ENCODE data around the gene CLN6.

DNA sequence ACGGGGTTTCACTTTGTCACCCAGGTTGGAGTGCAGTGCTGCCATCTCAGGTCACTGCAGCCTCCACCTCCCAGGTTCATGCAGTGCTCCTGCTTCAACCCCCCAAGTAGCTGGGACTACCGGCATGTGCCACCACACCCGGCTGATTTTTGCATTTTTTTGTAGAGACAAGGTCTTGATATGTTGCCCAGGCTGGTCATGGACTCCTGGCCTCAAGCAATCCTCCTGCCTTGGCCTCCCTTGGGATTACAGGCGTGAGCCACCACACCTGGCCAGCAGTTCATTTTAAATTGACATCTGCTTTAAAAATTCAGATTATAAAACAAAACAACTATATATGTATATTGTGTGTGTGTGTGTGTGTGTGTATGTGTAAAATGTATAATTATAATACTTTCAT lies 62.7 kb downstream of the CLN6 start:
- TF ChIP-seq, protein P1, sequence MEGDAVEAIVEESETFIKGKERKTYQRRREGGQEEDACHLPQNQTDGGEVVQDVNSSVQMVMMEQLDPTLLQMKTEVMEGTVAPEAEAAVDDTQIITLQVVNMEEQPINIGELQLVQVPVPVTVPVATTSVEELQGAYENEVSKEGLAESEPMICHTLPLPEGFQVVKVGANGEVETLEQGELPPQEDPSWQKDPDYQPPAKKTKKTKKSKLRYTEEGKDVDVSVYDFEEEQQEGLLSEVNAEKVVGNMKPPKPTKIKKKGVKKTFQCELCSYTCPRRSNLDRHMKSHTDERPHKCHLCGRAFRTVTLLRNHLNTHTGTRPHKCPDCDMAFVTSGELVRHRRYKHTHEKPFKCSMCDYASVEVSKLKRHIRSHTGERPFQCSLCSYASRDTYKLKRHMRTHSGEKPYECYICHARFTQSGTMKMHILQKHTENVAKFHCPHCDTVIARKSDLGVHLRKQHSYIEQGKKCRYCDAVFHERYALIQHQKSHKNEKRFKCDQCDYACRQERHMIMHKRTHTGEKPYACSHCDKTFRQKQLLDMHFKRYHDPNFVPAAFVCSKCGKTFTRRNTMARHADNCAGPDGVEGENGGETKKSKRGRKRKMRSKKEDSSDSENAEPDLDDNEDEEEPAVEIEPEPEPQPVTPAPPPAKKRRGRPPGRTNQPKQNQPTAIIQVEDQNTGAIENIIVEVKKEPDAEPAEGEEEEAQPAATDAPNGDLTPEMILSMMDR (conservative IDR thresholded peaks at IDR 0.05; ENCODE audit: low read depth, low read length): no peak
- TF ChIP-seq MAFK (IDR thresholded peaks at IDR 0.05; ENCODE audit: low read depth, low read length): no peak
